AG04450 (cell line): Measurements from ENCODE around the gene SAT1. TPM values are rescaled to one million over a fixed set of nuclear protein-coding genes. Genes with fewer than 3 reads are reported as not detected.
"Not testable (repeated sequence)": the region's sequence is repeated elsewhere in the genome, so short reads cannot be mapped to it uniquely, and the experiment has no call there.

Source experiments
- CTCF ChIA-PET: fragments of 300-600, 350-600 bp; formaldehyde crosslinking; extraction: SDS; loops from one replicate; lab custom pipeline; 2022; ENCODE audit warnings: antibody characterized with exemption, inconsistent platforms; lab: Charles Lee
- POLR2A ChIA-PET: fragments of 350-600 bp; formaldehyde crosslinking; extraction: SDS; loops from one replicate; lab custom pipeline; 2021; ENCODE audit warnings: antibody characterized with exemption, inconsistent platforms; lab: Yijun Ruan, JAX
- DNase-seq: peaks from one replicate; pipeline ENCODE4 v3.0.0-alpha.2; 2011; ENCODE audit warnings: low read depth, low spot score
- H3K27ac ChIP-seq: one replicate; pipeline ENCODE4 v1.5.1; 2012; ENCODE audit warnings: low read depth, low read length, control low read depth
- H3K27me3 ChIP-seq: one replicate; pipeline ENCODE4 v1.6.0; 2012; ENCODE audit warnings: low read length; ENCODE audit not compliant: control insufficient read depth, insufficient read depth
- H3K4me3 ChIP-seq: 2 replicates; pipeline ENCODE4 v1.5.1; 2011; ENCODE audit warnings: mild to moderate bottlenecking, low read depth, low read length, control low read depth
- H3K9me3 ChIP-seq: 2 replicates; pipeline ENCODE4 v1.5.1; 2012; ENCODE audit warnings: low read length; ENCODE audit not compliant: control insufficient read depth, insufficient read depth
- CTCF ChIP-seq: IDR thresholded peaks from 2 replicates; pipeline ENCODE4 v1.5.1; 2011; ENCODE audit warnings: low read depth, low read length, control low read depth, inconsistent platforms
- polyA plus RNA-seq: library from polyadenylated mRNA; depleted of rRNA; stranded (reverse); fragments of >200 nt; gene quantifications from 2 replicates; pipeline ENCODE4 v1.2.3, GENCODE V29; 2011

The SAT1 gene
- polyA plus RNA-seq, 1 experiment = 202 TPM

GRCh38 chrX:23742697-23743622, 40.0 kb upstream of the SAT1 start, which contains the start of gene ACOT9:
ACOT9 (minus strand) TSS chrX:23743276; CDS start chrX:23743144, 132 bp downstream.
- no peaks in the 10 kb centered on the region for H3K27me3 ChIP-seq
- DNase-seq = peak; percentile 89
- H3K27ac ChIP-seq = peak within 1 kb of the TSS; percentile 87
- no peak for TF ChIP-seq CTCF
- ChIA-PET POLR2A (interaction anchor here (0.5 to 2.5 kb wide), 7 partner anchors 39 to 283 kb away, joined by 3 to 20 read pairs (median 7); partner anchors contain the start of gene SAT1), CTCF (interaction anchor here (0.7 to 3.7 kb wide), 2 partner anchors 32 to 159 kb away, joined by 3 to 30 read pairs; no protein-coding TSS in a partner anchor)
- H3K9me3 ChIP-seq = no peaks in the 10 kb centered on the region
- H3K4me3 ChIP-seq = peak within 1 kb of the TSS; percentile 75

GRCh38 chrX:23743623-23743971, 39.4 kb upstream of the SAT1 start:
- not testable (repeated sequence) for DNase-seq, H3K9me3 ChIP-seq, H3K27me3 ChIP-seq
- ChIA-PET CTCF (interaction anchor here (3.7 kb wide), 1 partner anchor 159 kb away, joined by 30 read pairs; no protein-coding TSS in a partner anchor), POLR2A (interaction anchor here (0.5 to 2.5 kb wide), 4 partner anchors 38 to 217 kb away, joined by 3 to 20 read pairs (median 8); partner anchors contain the start of gene SAT1)
- H3K27ac ChIP-seq = peak overlapping the region; percentile 70
- peak overlapping the region; percentile 31 for H3K4me3 ChIP-seq

GRCh38 chrX:23745786-23746185, 37.2 kb upstream of the SAT1 start:
- Histone ChIP-seq H3K4me3 (no peak overlapping the region), H3K27me3 (no peaks in the 10 kb centered on the region), H3K9me3 (no peaks in the 10 kb centered on the region), H3K27ac (no peak overlapping the region)
- ChIA-PET CTCF (no interaction called here), POLR2A (no interaction called here)
- no peak for DNase-seq
- TF ChIP-seq CTCF = no peak

- CTCF ChIA-PET = no interaction called here
- Histone ChIP-seq H3K27ac (no peak overlapping the region), H3K27me3 (no peaks in the 10 kb centered on the region), H3K4me3 (no peak overlapping the region), H3K9me3 (no peaks in the 10 kb centered on the region)
- TF ChIP-seq CTCF = no peak
- POLR2A ChIA-PET = no interaction called here
- DNase-seq = no peak
These were observed 33.8 kb upstream of the SAT1 start for GRCh38 chrX:23749129-23749528.

GRCh38 chrX:23749576-23749975, 33.4 kb upstream of the SAT1 start:
- POLR2A ChIA-PET = no interaction called here

More at GRCh38 chrX:23749576-23749975, 33.4 kb upstream of the SAT1 start:
- Histone ChIP-seq H3K27ac (no peak overlapping the region), H3K9me3 (no peaks in the 10 kb centered on the region), H3K4me3 (no peak overlapping the region), H3K27me3 (no peaks in the 10 kb centered on the region)
- TF ChIP-seq CTCF = no peak
- DNase-seq = no peak
- CTCF ChIA-PET = no interaction called here
